H1 (cell line): ENCODE data around the gene PCCA. TPM values are rescaled to one million over a fixed set of nuclear protein-coding genes. Genes with fewer than 3 reads are reported as not detected.

ENCODE experiments used
- BACH1 ChIP-seq: IDR thresholded peaks from 2 replicates; pipeline ENCODE4 v1.6.1; 2012; ENCODE audit warnings: low read length, improper control_type of control experiment
- CTBP2 ChIP-seq: IDR thresholded peaks from 2 replicates; pipeline ENCODE4 v1.7.0; 2011; ENCODE audit warnings: borderline replicate concordance, mild to moderate bottlenecking, moderate library complexity, mixed read lengths, low read length; ENCODE audit not compliant: insufficient read depth, insufficient read length
- EZH2 ChIP-seq: fragments of 200-600 bp; sonication (generic); IDR thresholded peaks from 2 replicates; pipeline ENCODE4 v1.7.1; 2012; ENCODE audit warnings: low read depth, mild to moderate bottlenecking, moderate library complexity, low read length, inconsistent platforms; ENCODE audit not compliant: severe bottlenecking
- POU5F1 ChIP-seq: IDR thresholded peaks from 2 replicates; pipeline ENCODE4 v1.6.1; 2011; ENCODE audit warnings: low read depth, mild to moderate bottlenecking, low read length, moderate library complexity
- RAD21 ChIP-seq, 2 experiments: IDR thresholded peaks in 1 of 2; conservative IDR thresholded peaks in 1 of 2; 2 replicates each; pipeline ENCODE4 v1.6.1; 2011; ENCODE audit warnings: low read depth in 2 of 2, low read length in 2 of 2, improper control_type of control experiment in 1 of 2, inconsistent platforms in 1 of 2, mild to moderate bottlenecking in 1 of 2, moderate library complexity in 1 of 2
- RNF2 ChIP-seq: fragments of 200-900, 300-1000 bp; sonication (generic); IDR thresholded peaks from 2 replicates; pipeline ENCODE4 v1.7.1; 2016; ENCODE audit warnings: borderline replicate concordance, low read depth, mild to moderate bottlenecking, antibody characterized with exemption, low read length; ENCODE audit not compliant: poor library complexity, severe bottlenecking; ENCODE audit errors: missing control alignments
- polyA plus RNA-seq, 7 experiments: library from polyadenylated mRNA; depleted of rRNA in 3 of 7; stranded (reverse) in 5 of 7; unstranded in 2 of 7; fragments of >200 nt in 5 of 7; fragments of 200-250 nt in 2 of 7; gene quantifications; 1 replicate in 5 of 7; 2 replicates in 1 of 7; 4 replicates in 1 of 7; pipeline versions ENCODE4 v1.2.1 to v1.2.3, GENCODE V29; 2011 to 2013; ENCODE audit warnings: missing spikeins in 2 of 7, mixed read lengths in 2 of 7
- total RNA-seq: library from RNA; stranded (reverse); fragmentation: NEBNext Ultra II Directional; extraction: Animal tissue kit (Norgen Biotek cat#: 25700); gene quantifications from 2 replicates; pipeline ENCODE4 v1.2.1, GENCODE V29; 2021
- TF ChIP-seq, protein P1 (sequence below): IDR thresholded peaks from 2 replicates; pipeline ENCODE4 v1.6.1; 2012; ENCODE audit warnings: inconsistent platforms

PCCA gene
- total and polyA plus RNA-seq, 2 of the 8 experiments (the other 6 are each of a cell fraction or from before 2014, with no cell fraction given), result 18.4 to 49.8 TPM

DNA sequence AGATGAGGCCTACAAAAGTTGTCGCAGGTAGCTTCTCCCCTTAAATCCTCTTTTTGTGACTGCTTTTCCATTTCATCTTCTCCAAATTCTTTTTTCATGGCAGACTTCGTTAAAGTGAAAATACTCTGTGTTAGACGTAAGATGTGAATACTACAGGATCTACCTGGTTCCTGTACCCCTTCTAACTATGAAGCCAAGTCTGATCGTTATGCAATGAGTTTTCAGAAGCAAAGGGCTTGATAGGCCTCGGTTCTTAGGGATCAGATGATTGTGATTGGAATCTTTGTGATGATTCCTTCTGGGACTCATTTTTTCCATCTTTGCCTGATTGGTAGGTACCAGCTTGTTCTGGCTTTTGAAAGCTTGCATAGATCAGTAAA lies 86.9 kb downstream of the PCCA start (continued):
- TF ChIP-seq RAD21 (IDR thresholded peaks at IDR 0.05 in 1 of 2, conservative IDR thresholded peaks at IDR 0.05 in 1 of 2; ENCODE audit: low read depth in 2 of 2, low read length in 2 of 2) (no peak), RNF2 (no peak), EZH2 (no peak), CTBP2 (no peak), POU5F1 (no peak), BACH1 (no peak)
- TF ChIP-seq, protein P1, sequence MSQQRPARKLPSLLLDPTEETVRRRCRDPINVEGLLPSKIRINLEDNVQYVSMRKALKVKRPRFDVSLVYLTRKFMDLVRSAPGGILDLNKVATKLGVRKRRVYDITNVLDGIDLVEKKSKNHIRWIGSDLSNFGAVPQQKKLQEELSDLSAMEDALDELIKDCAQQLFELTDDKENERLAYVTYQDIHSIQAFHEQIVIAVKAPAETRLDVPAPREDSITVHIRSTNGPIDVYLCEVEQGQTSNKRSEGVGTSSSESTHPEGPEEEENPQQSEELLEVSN, result no peak
